ENCODE results near the gene RASSF4. TPM values are rescaled to one million over a fixed set of nuclear protein-coding genes. Genes with fewer than 3 reads are reported as not detected.

RASSF4 gene
- total and polyA plus RNA-seq, 4 donors = 8.2 to 26.9 (median 12.4) TPM

- Histone ChIP-seq H3K4me3 (ENCODE audit: low read depth in 1 of 3, low read length in 3 of 3) (no peak overlapping the region), H3K27ac (ENCODE audit: low read depth in 1 of 2, low read length in 2 of 2) (no peak overlapping the region), H3K9ac (ENCODE audit: low read depth in 1 of 2, low read length in 2 of 2) (no peak overlapping the region), H3K36me3 (ENCODE audit: control insufficient read depth in 4 of 4, insufficient read depth in 3 of 4, low read depth in 1 of 4, low read length in 3 of 4) (no peaks in the 10 kb centered on the region), H3K9me3 (ENCODE audit: control insufficient read depth in 4 of 4, low read length in 3 of 4) (peaks cover 0 to 4% (median 0%) of the 10 kb centered on the region in 4 donors), H3K4me1 (ENCODE audit: control insufficient read depth in 4 of 4, insufficient read depth in 4 of 4, low read length in 3 of 4) (peaks cover 0 to 4% (median 0%) of the 10 kb centered on the region in 4 donors), H3K27me3 (ENCODE audit: control insufficient read depth in 4 of 4, insufficient read depth in 4 of 4, low read length in 3 of 4) (no peaks in the 10 kb centered on the region)
- WGBS = 60% methylated on average over 2 of the region's 2 CpGs
- TF ChIP-seq SP1 (IDR thresholded peaks at IDR 0.05) = no peak
- no peak for TF ChIP-seq REST (IDR thresholded peaks at IDR 0.05)
- TF ChIP-seq FOXA2 (IDR thresholded peaks at IDR 0.05) = no peak
- no peak for DNase-seq (ENCODE audit: low spot score)
Measured at GRCh38 chr10:44946205-44946604, 13.4 kb upstream of the RASSF4 start.

GRCh38 chr10:44947371-44948152 lies 12.0 kb upstream of the RASSF4 start:
- DNase-seq (ENCODE audit: low spot score) = no peak
- Histone ChIP-seq H3K9me3 (ENCODE audit: control insufficient read depth in 4 of 4, low read length in 3 of 4) (peaks cover 0 to 4% (median 0%) of the 10 kb centered on the region in 4 donors), H3K4me3 (ENCODE audit: low read depth in 1 of 3, low read length in 3 of 3) (no peak overlapping the region), H3K27ac (ENCODE audit: low read depth in 1 of 2, low read length in 2 of 2) (no peak overlapping the region), H3K9ac (ENCODE audit: low read depth in 1 of 2, low read length in 2 of 2) (no peak overlapping the region), H3K36me3 (ENCODE audit: control insufficient read depth in 4 of 4, insufficient read depth in 3 of 4, low read depth in 1 of 4, low read length in 3 of 4) (no peaks in the 10 kb centered on the region), H3K4me1 (ENCODE audit: control insufficient read depth in 4 of 4, insufficient read depth in 4 of 4, low read length in 3 of 4) (peaks cover 0 to 4% (median 0%) of the 10 kb centered on the region in 4 donors), H3K27me3 (ENCODE audit: control insufficient read depth in 4 of 4, insufficient read depth in 4 of 4, low read length in 3 of 4) (no peaks in the 10 kb centered on the region)
- TF ChIP-seq MAX (IDR thresholded peaks at IDR 0.05) (no peak), FOXA1 (IDR thresholded peaks at IDR 0.05) (no peak), SP1 (IDR thresholded peaks at IDR 0.05) (no peak), JUND (IDR thresholded peaks at IDR 0.05) (no peak), TAF1 (conservative IDR thresholded peaks at IDR 0.05) (no peak), GABPA (IDR thresholded peaks at IDR 0.05 in 1 of 2, conservative IDR thresholded peaks at IDR 0.05 in 1 of 2) (no peak), REST (IDR thresholded peaks at IDR 0.05) (no peak), EGR1 (IDR thresholded peaks at IDR 0.05; ENCODE audit: low read depth in 2 of 2) (no peak), ZBTB33 (IDR thresholded peaks at IDR 0.05) (no peak), YY1 (IDR thresholded peaks at IDR 0.05) (no peak), CTCF (IDR thresholded peaks at IDR 0.05; ENCODE audit: low read depth, low read length, missing input control) (no peak), FOXA2 (IDR thresholded peaks at IDR 0.05) (no peak), RAD21 (IDR thresholded peaks at IDR 0.05) (no peak), RXRA (IDR thresholded peaks at IDR 0.05) (no peak), HNF4A (conservative IDR thresholded peaks at IDR 0.05) (no peak), HNF4G (IDR thresholded peaks at IDR 0.05) (no peak), ATF3 (IDR thresholded peaks at IDR 0.05) (no peak), NR2F2 (IDR thresholded peaks at IDR 0.05) (no peak)
- 81% methylated on average over 6 of the region's 6 CpGs for WGBS
